ENCODE data around the gene PTPN14.

GRCh38 chr1:214485151-214485550, 66.3 kb downstream of the PTPN14 start:
- TF ChIP-seq RARB (CRISPR knock-in tag; IDR thresholded peaks at IDR 0.05) (no peak), TOX (CRISPR knock-in tag; IDR thresholded peaks at IDR 0.05; ENCODE audit: borderline replicate concordance) (no peak), ZNF565 (CRISPR knock-in tag; conservative IDR thresholded peaks at IDR 0.05; ENCODE audit: low read depth) (no peak), ESRRG (CRISPR knock-in tag; IDR thresholded peaks at IDR 0.05) (no peak)

Data from SK-N-SH treated with all-trans-retinoic acid at 6 μM for 48 hours (cell line).